ENCODE data around the gene CHRM4. TPM values are rescaled to one million over a fixed set of nuclear protein-coding genes. Genes with fewer than 3 reads are reported as not detected.

CHRM4 gene
- polyA plus RNA-seq, 2 of the 4 experiments (the other 2 are of a cell fraction) = 0.17 to 0.28 TPM

DNA sequence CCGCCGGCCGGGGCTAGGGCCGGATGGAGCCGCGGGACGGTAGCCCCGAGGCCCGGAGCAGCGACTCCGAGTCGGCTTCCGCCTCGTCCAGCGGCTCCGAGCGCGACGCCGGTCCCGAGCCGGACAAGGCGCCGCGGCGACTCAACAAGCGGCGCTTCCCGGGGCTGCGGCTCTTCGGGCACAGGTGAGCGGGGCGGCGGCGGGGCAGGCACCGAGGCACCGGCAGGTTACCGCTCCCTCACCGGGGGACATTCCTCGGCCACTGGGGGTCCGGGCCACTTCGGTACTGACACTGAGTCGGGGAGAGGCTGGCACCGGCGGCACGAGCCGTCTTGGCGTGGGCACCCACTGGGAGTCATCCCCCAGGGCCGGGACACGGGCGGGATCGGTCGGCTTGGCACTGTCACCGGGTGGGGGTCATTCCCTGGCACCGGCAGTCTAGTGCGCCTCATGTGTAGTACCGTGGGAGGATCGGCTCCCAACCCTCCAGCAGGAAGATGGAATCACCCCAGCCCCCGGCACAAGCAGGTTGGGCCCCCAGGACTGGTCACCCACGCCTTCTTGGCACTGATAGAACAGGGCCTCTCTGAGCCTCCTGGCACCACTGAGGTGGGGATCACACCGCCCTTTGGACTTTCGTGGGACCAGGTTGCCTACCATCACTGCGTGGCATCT is 43.8 kb downstream of the CHRM4 start:
- H3K27ac ChIP-seq = peak overlapping the region; percentile 77 to 96
- H3K4me3 ChIP-seq = peak overlapping the region; percentile 84
- WGBS (ENCODE audit: missing lambda C conversion rate) = 24% methylated on average over 47 of the region's 63 CpGs
- no peaks in the 10 kb centered on the region for H3K9me3 ChIP-seq
- peaks cover 16% of the 10 kb centered on the region for H3K4me1 ChIP-seq
- ChIA-PET CTCF (interaction anchor here (0.6 to 25.2 kb wide), 22 partner anchors 10 to 315 kb away, joined by 3 to 325 read pairs (median 4); partner anchors contain the start of gene CHRM4), POLR2A (interaction anchor here (1.6 kb wide), 1 partner anchor 105 kb away, joined by 4 read pairs; no protein-coding TSS in a partner anchor)
- peak; percentile 4 to 16; a peak in 5 of 6 replicates for ATAC-seq
- DNase-seq (ENCODE audit: low read depth in 1 of 2, low spot score in 1 of 2) = no peak
- no peak for FAIRE-seq
- TF ChIP-seq PHF8 (IDR thresholded peaks at IDR 0.05; ENCODE audit: borderline replicate concordance, low read depth) (peak; percentile 53), BCL3 (IDR thresholded peaks at IDR 0.05) (peak; percentile 15; the same call in 2 of the 3 replicates), TFCP2L1 (CRISPR knock-in tag; IDR thresholded peaks at IDR 0.05) (no peak)
- H3K4me2 ChIP-seq = peak overlapping the region; percentile 99

DNA sequence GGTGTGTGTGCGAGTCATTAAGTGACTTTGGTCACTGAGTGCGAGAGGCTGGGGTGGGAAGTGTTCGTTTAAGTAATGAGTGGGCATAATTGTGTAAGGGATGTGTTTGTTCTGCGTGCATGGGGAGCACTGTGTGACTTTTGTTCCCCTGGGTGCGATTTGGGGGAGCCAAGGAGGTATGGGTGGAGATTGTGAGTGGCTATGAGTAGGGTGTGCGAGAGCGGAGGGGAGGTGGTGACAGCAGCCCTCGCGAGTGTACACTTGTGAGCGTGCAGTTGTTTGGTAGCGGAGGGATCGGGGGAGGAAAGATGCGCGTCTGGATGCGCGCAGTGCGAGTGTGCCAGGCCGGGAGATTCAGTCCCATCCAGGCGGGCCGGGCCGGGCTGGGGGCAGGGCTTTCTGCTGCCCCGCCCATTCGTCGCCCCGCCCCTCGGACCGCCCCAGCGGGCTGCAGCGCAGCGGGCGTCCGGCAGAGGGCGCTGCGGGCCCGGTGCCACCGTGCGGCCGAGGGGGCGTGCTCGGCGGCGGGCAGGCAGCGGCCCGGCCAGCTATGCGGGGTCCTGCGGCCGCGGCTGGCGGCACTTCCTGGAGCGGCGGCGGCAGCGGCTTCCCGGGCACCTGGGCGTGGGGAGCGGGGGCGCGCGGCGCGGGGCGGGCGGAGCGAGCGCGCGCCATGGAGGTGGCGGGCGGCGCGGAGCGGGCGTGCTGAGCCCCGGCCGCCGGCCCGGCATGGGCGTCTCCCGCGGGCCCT is 44.5 kb downstream of the CHRM4 start, which contains the start of gene DGKZ:
DGKZ (plus strand) TSS at position 578 of the 751 bp plus-strand sequence. CDS start 197 bp downstream, outside the sequence.
- ChIA-PET POLR2A (interaction anchor here (1.6 kb wide), 1 partner anchor 104 kb away, joined by 4 read pairs; no protein-coding TSS in a partner anchor), CTCF (interaction anchor here (0.6 to 25.2 kb wide), 21 partner anchors 9 to 316 kb away, joined by 3 to 325 read pairs (median 4); partner anchors contain the start of gene CHRM4)
- peak within 1 kb of the TSS; percentile 77 to 96 for H3K27ac ChIP-seq
- peak within 1 kb of the TSS; percentile 84 for H3K4me3 ChIP-seq
- no peaks in the 10 kb centered on the region for H3K9me3 ChIP-seq
- peak; percentile 83 to 85 for ATAC-seq
- WGBS (ENCODE audit: missing lambda C conversion rate) = 21% methylated on average over 25 of the region's 80 CpGs
- peak within 1 kb of the TSS; percentile 99 for H3K4me2 ChIP-seq
- no peak for FAIRE-seq
- DNase-seq (ENCODE audit: low read depth in 1 of 2, low spot score in 1 of 2) = peak; percentile 81 to 82
- H3K4me1 ChIP-seq = peaks cover 16% of the 10 kb centered on the region
- TF ChIP-seq, protein P1, sequence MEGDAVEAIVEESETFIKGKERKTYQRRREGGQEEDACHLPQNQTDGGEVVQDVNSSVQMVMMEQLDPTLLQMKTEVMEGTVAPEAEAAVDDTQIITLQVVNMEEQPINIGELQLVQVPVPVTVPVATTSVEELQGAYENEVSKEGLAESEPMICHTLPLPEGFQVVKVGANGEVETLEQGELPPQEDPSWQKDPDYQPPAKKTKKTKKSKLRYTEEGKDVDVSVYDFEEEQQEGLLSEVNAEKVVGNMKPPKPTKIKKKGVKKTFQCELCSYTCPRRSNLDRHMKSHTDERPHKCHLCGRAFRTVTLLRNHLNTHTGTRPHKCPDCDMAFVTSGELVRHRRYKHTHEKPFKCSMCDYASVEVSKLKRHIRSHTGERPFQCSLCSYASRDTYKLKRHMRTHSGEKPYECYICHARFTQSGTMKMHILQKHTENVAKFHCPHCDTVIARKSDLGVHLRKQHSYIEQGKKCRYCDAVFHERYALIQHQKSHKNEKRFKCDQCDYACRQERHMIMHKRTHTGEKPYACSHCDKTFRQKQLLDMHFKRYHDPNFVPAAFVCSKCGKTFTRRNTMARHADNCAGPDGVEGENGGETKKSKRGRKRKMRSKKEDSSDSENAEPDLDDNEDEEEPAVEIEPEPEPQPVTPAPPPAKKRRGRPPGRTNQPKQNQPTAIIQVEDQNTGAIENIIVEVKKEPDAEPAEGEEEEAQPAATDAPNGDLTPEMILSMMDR (IDR thresholded peaks at IDR 0.05) = peak; percentile 98
- TF ChIP-seq RAD21 (conservative IDR thresholded peaks at IDR 0.05 in 1 of 2, IDR thresholded peaks at IDR 0.05 in 1 of 2) (peak; percentile 17 to 52; a peak in 3 of 5 replicates), FOSB (CRISPR knock-in tag; IDR thresholded peaks at IDR 0.05) (no peak), HOXA7 (CRISPR knock-in tag; IDR thresholded peaks at IDR 0.05) (no peak), RARB (CRISPR knock-in tag; IDR thresholded peaks at IDR 0.05) (no peak), ESRRA (IDR thresholded peaks at IDR 0.05; ENCODE audit: borderline replicate concordance, low read length) (no peak), ZSCAN20 (CRISPR knock-in tag; IDR thresholded peaks at IDR 0.05) (no peak), ZC3H11A (IDR thresholded peaks at IDR 0.05) (no peak), CHD2 (IDR thresholded peaks at IDR 0.05; ENCODE audit: low read length, partially characterized antibody) (no peak), GATA3 (IDR thresholded peaks at IDR 0.05; ENCODE audit: borderline replicate concordance) (no peak), REST (IDR thresholded peaks at IDR 0.05) (no peak), RCOR1 (IDR thresholded peaks at IDR 0.05; ENCODE audit: low read depth, low read length) (no peak), ATOH8 (CRISPR knock-in tag; IDR thresholded peaks at IDR 0.05; ENCODE audit: low read depth) (no peak), SMC3 (IDR thresholded peaks at IDR 0.05) (peak; percentile 62), HDAC2 (IDR thresholded peaks at IDR 0.05) (no peak), KDM5A (IDR thresholded peaks at IDR 0.05) (no peak), HES2 (IDR thresholded peaks at IDR 0.05) (no peak), NFE2L2 (conservative IDR thresholded peaks at IDR 0.05; ENCODE audit: low read length) (no peak), MYC (IDR thresholded peaks at IDR 0.05; ENCODE audit: borderline replicate concordance, low read length) (peak; percentile 84; the same call in 1 of the 2 replicates), BCL3 (IDR thresholded peaks at IDR 0.05) (peak; percentile 75), RNF2 (IDR thresholded peaks at IDR 0.05; ENCODE audit: borderline replicate concordance, low read depth) (no peak), TP53 (CRISPR knock-in tag; IDR thresholded peaks at IDR 0.05) (no peak), NR3C1 (IDR thresholded peaks at IDR 0.05) (no peak)
